Measurements from ENCODE around the gene PLB1. TPM values are rescaled to one million over a fixed set of nuclear protein-coding genes. Genes with fewer than 3 reads are reported as not detected.
"Not testable (repeated sequence)": the region's sequence is repeated elsewhere in the genome, so short reads cannot be mapped to it uniquely, and the experiment has no call there.

PLB1 gene
- polyA plus RNA-seq, 2 donors = 0.94 to 1.3 TPM

GRCh38 chr2:28547906-28548600 lies 52.2 kb downstream of the PLB1 start:
- Histone ChIP-seq H3K4me1 (ENCODE audit: control insufficient read depth in 2 of 2, insufficient read depth in 2 of 2, low read length in 1 of 2) (peaks cover 0 to 11% of the 10 kb centered on the region in 2 donors), H3K9me3 (ENCODE audit: control insufficient read depth in 2 of 2, insufficient read depth in 1 of 2, low read depth in 1 of 2, low read length in 1 of 2) (no peaks in the 10 kb centered on the region), H3K27ac (ENCODE audit: low read depth in 2 of 2, low read length in 1 of 2) (no peak overlapping the region), H3K36me3 (ENCODE audit: control insufficient read depth in 2 of 2, insufficient read depth in 2 of 2, low read length in 1 of 2) (no peaks in the 10 kb centered on the region), H3K4me3 (ENCODE audit: low read depth in 1 of 2, low read length in 2 of 2) (no peak overlapping the region), H3K27me3 (ENCODE audit: control insufficient read depth in 1 of 2, insufficient read depth in 2 of 2, low read length in 2 of 2) (no peaks in the 10 kb centered on the region)
- 83 to 87% methylated on average over 10 of the region's 10 CpGs for WGBS, 2 donors

- not testable (repeated sequence) for H3K4me1 ChIP-seq (ENCODE audit: control insufficient read depth in 2 of 2, insufficient read depth in 2 of 2, low read length in 1 of 2); H3K27ac ChIP-seq (ENCODE audit: low read depth in 2 of 2, low read length in 1 of 2); H3K36me3 ChIP-seq (ENCODE audit: control insufficient read depth in 2 of 2, insufficient read depth in 2 of 2, low read length in 1 of 2); H3K27me3 ChIP-seq (ENCODE audit: control insufficient read depth in 1 of 2, insufficient read depth in 2 of 2, low read length in 2 of 2); H3K9me3 ChIP-seq (ENCODE audit: control insufficient read depth in 2 of 2, insufficient read depth in 1 of 2, low read depth in 1 of 2, low read length in 1 of 2); H3K4me3 ChIP-seq (ENCODE audit: low read depth in 1 of 2, low read length in 2 of 2)
- WGBS, 2 donors = 82 to 94% methylated on average over 10 of the region's 10 CpGs
These were observed 54.5 kb downstream of the PLB1 start for GRCh38 chr2:28550345-28550744.

- Histone ChIP-seq H3K27ac (ENCODE audit: low read depth in 2 of 2, low read length in 1 of 2) (no peak overlapping the region), H3K9me3 (ENCODE audit: control insufficient read depth in 2 of 2, insufficient read depth in 1 of 2, low read depth in 1 of 2, low read length in 1 of 2) (no peaks in the 10 kb centered on the region), H3K4me1 (ENCODE audit: control insufficient read depth in 2 of 2, insufficient read depth in 2 of 2, low read length in 1 of 2) (no peaks in the 10 kb centered on the region), H3K27me3 (ENCODE audit: control insufficient read depth in 1 of 2, insufficient read depth in 2 of 2, low read length in 2 of 2) (no peaks in the 10 kb centered on the region), H3K36me3 (ENCODE audit: control insufficient read depth in 2 of 2, insufficient read depth in 2 of 2, low read length in 1 of 2) (no peaks in the 10 kb centered on the region), H3K4me3 (ENCODE audit: low read depth in 1 of 2, low read length in 2 of 2) (no peak overlapping the region)
- 45 to 54% methylated on average over 3 of the region's 3 CpGs for WGBS, 2 donors
These were observed 56.4 kb downstream of the PLB1 start for GRCh38 chr2:28552045-28552823.

- H3K36me3 ChIP-seq (ENCODE audit: control insufficient read depth in 2 of 2, insufficient read depth in 2 of 2, low read length in 1 of 2) = no peaks in the 10 kb centered on the region
- H3K27ac ChIP-seq (ENCODE audit: low read depth in 2 of 2, low read length in 1 of 2) = no peak overlapping the region
- H3K4me3 ChIP-seq (ENCODE audit: low read depth in 1 of 2, low read length in 2 of 2) = no peak overlapping the region
- WGBS, 2 donors = 85 to 94% methylated on average over 4 of the region's 4 CpGs
- H3K27me3 ChIP-seq (ENCODE audit: control insufficient read depth in 1 of 2, insufficient read depth in 2 of 2, low read length in 2 of 2) = no peaks in the 10 kb centered on the region
- no peaks in the 10 kb centered on the region for H3K4me1 ChIP-seq (ENCODE audit: control insufficient read depth in 2 of 2, insufficient read depth in 2 of 2, low read length in 1 of 2)
- no peaks in the 10 kb centered on the region for H3K9me3 ChIP-seq (ENCODE audit: control insufficient read depth in 2 of 2, insufficient read depth in 1 of 2, low read depth in 1 of 2, low read length in 1 of 2)
These were observed 60.4 kb downstream of the PLB1 start for GRCh38 chr2:28556303-28556702.

GRCh38 chr2:28557389-28558131 lies 61.7 kb downstream of the PLB1 start:
- no peaks in the 10 kb centered on the region for H3K4me1 ChIP-seq (ENCODE audit: control insufficient read depth in 2 of 2, insufficient read depth in 2 of 2, low read length in 1 of 2)
- H3K9me3 ChIP-seq (ENCODE audit: control insufficient read depth in 2 of 2, insufficient read depth in 1 of 2, low read depth in 1 of 2, low read length in 1 of 2) = no peaks in the 10 kb centered on the region
- no peaks in the 10 kb centered on the region for H3K36me3 ChIP-seq (ENCODE audit: control insufficient read depth in 2 of 2, insufficient read depth in 2 of 2, low read length in 1 of 2)
- H3K27ac ChIP-seq (ENCODE audit: low read depth in 2 of 2, low read length in 1 of 2) = no peak overlapping the region
- no peak overlapping the region for H3K4me3 ChIP-seq (ENCODE audit: low read depth in 1 of 2, low read length in 2 of 2)
- WGBS, 2 donors = 71 to 85% methylated on average over 6 of the region's 6 CpGs
- H3K27me3 ChIP-seq (ENCODE audit: control insufficient read depth in 1 of 2, insufficient read depth in 2 of 2, low read length in 2 of 2) = no peaks in the 10 kb centered on the region

- H3K27me3 ChIP-seq (ENCODE audit: control insufficient read depth in 1 of 2, insufficient read depth in 2 of 2, low read length in 2 of 2) = no peaks in the 10 kb centered on the region
- WGBS, 2 donors = 85 to 89% methylated on average over 5 of the region's 5 CpGs
- H3K4me3 ChIP-seq (ENCODE audit: low read depth in 1 of 2, low read length in 2 of 2) = no peak overlapping the region
- H3K27ac ChIP-seq (ENCODE audit: low read depth in 2 of 2, low read length in 1 of 2) = no peak overlapping the region
- H3K4me1 ChIP-seq (ENCODE audit: control insufficient read depth in 2 of 2, insufficient read depth in 2 of 2, low read length in 1 of 2) = no peaks in the 10 kb centered on the region
- H3K9me3 ChIP-seq (ENCODE audit: control insufficient read depth in 2 of 2, insufficient read depth in 1 of 2, low read depth in 1 of 2, low read length in 1 of 2) = no peaks in the 10 kb centered on the region
- H3K36me3 ChIP-seq (ENCODE audit: control insufficient read depth in 2 of 2, insufficient read depth in 2 of 2, low read length in 1 of 2) = no peaks in the 10 kb centered on the region
These were observed 62.4 kb downstream of the PLB1 start for GRCh38 chr2:28558158-28558820.

DNA sequence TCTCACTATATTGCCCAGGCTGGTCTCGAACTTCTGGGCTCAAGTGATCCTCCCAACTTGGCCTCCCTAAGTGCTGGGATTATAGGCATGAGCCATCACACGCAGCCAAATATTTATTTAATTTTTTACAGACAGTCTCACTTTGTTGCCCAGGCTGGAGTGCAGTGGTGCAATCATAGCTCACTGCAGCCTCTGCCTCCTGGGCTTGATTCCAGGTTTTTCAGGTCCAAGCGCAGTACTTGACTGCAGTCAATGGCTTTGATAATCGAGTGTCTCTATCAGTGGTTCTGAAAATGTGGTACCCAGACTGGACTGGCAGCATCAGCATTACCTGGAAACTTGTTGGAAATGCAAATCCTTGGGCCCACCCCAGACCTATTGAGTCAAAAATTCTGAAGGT lies 63.1 kb downstream of the PLB1 start:
- H3K27ac ChIP-seq (ENCODE audit: low read depth in 2 of 2, low read length in 1 of 2) = no peak overlapping the region
- H3K4me1 ChIP-seq (ENCODE audit: control insufficient read depth in 2 of 2, insufficient read depth in 2 of 2, low read length in 1 of 2) = no peaks in the 10 kb centered on the region
- H3K9me3 ChIP-seq (ENCODE audit: control insufficient read depth in 2 of 2, insufficient read depth in 1 of 2, low read depth in 1 of 2, low read length in 1 of 2) = no peaks in the 10 kb centered on the region
- no peaks in the 10 kb centered on the region for H3K27me3 ChIP-seq (ENCODE audit: control insufficient read depth in 1 of 2, insufficient read depth in 2 of 2, low read length in 2 of 2)
- 56 to 66% methylated on average over 4 of the region's 4 CpGs for whole genome bisulfite sequencing, 2 donors
- no peak overlapping the region for H3K4me3 ChIP-seq (ENCODE audit: low read depth in 1 of 2, low read length in 2 of 2)
- no peaks in the 10 kb centered on the region for H3K36me3 ChIP-seq (ENCODE audit: control insufficient read depth in 2 of 2, insufficient read depth in 2 of 2, low read length in 1 of 2)

DNA sequence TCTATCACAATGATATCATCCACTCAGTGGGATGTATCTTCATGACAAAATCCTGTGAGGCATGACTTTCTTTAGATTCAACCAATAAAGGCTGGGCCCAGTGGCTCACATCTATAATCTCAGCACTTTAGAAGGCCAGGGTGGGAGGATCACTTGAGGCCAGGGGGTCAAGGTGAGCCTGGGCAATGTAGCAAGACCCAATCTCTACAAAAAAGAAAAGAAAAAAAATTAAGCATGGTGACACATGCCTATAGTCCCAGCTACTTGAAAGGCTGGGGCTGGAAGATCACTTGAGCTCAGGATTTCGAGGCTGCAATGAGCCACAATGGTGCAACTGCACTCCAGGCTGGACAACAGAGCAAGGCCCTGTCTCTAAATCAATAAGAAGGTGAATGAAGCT lies 68.0 kb downstream of the PLB1 start:
- 83 to 95% methylated on average over 1 of the region's 1 CpG for WGBS, 2 donors
- Histone ChIP-seq H3K4me3 (ENCODE audit: low read depth in 1 of 2, low read length in 2 of 2) (no peak overlapping the region), H3K36me3 (ENCODE audit: control insufficient read depth in 2 of 2, insufficient read depth in 2 of 2, low read length in 1 of 2) (no peaks in the 10 kb centered on the region), H3K4me1 (ENCODE audit: control insufficient read depth in 2 of 2, insufficient read depth in 2 of 2, low read length in 1 of 2) (peaks cover 0 to 2% of the 10 kb centered on the region in 2 donors), H3K27ac (ENCODE audit: low read depth in 2 of 2, low read length in 1 of 2) (no peak overlapping the region), H3K9me3 (ENCODE audit: control insufficient read depth in 2 of 2, insufficient read depth in 1 of 2, low read depth in 1 of 2, low read length in 1 of 2) (no peaks in the 10 kb centered on the region), H3K27me3 (ENCODE audit: control insufficient read depth in 1 of 2, insufficient read depth in 2 of 2, low read length in 2 of 2) (no peaks in the 10 kb centered on the region)

- 85 to 95% methylated on average over 4 of the region's 4 CpGs for WGBS, 2 donors
- Histone ChIP-seq H3K36me3 (ENCODE audit: control insufficient read depth in 2 of 2, insufficient read depth in 2 of 2, low read length in 1 of 2) (no peaks in the 10 kb centered on the region), H3K27ac (ENCODE audit: low read depth in 2 of 2, low read length in 1 of 2) (no peak overlapping the region), H3K4me1 (ENCODE audit: control insufficient read depth in 2 of 2, insufficient read depth in 2 of 2, low read length in 1 of 2) (peaks cover 0 to 2% of the 10 kb centered on the region in 2 donors), H3K4me3 (ENCODE audit: low read depth in 1 of 2, low read length in 2 of 2) (no peak overlapping the region), H3K27me3 (ENCODE audit: control insufficient read depth in 1 of 2, insufficient read depth in 2 of 2, low read length in 2 of 2) (no peaks in the 10 kb centered on the region), H3K9me3 (ENCODE audit: control insufficient read depth in 2 of 2, insufficient read depth in 1 of 2, low read depth in 1 of 2, low read length in 1 of 2) (no peaks in the 10 kb centered on the region)
These were observed 68.5 kb downstream of the PLB1 start for GRCh38 chr2:28564346-28564745.

All from esophagus (tissue), 2 donors.